IPS-15b (cell line): ENCODE data around the gene PET100.

Experiments
- H3K27me3 ChIP-seq: one replicate; pipeline ENCODE4 v1.6.1; 2013; ENCODE audit warnings: low read length; ENCODE audit not compliant: control insufficient read depth, insufficient read depth
- H3K36me3 ChIP-seq: one replicate; pipeline ENCODE4 v1.6.1; 2013; ENCODE audit warnings: low read length; ENCODE audit not compliant: control insufficient read depth, insufficient read depth
- H3K4me1 ChIP-seq: one replicate; pipeline ENCODE4 v1.6.1; 2013; ENCODE audit warnings: mild to moderate bottlenecking, low read length; ENCODE audit not compliant: control insufficient read depth, insufficient read depth
- H3K4me3 ChIP-seq: one replicate; pipeline ENCODE4 v1.5.1; 2013; ENCODE audit warnings: low read depth, low read length
- H3K9ac ChIP-seq: one replicate; pipeline ENCODE4 v1.6.1; 2013; ENCODE audit warnings: low read depth, mild to moderate bottlenecking, low read length
- H3K9me3 ChIP-seq: one replicate; pipeline ENCODE4 v1.6.1; 2013; ENCODE audit warnings: mild to moderate bottlenecking, low read length; ENCODE audit not compliant: control insufficient read depth, insufficient read depth

Gene PET100

GRCh38 chr19:7648265-7649014 lies 18.8 kb downstream of the PET100 start:
- Histone ChIP-seq H3K27me3 (peaks cover 9% of the 10 kb centered on the region), H3K9me3 (no peaks in the 10 kb centered on the region), H3K4me3 (no peak overlapping the region), H3K36me3 (peaks cover 8% of the 10 kb centered on the region), H3K9ac (no peak overlapping the region), H3K4me1 (no peaks in the 10 kb centered on the region)

- H3K9ac ChIP-seq: no peak overlapping the region
- H3K27me3 ChIP-seq: peaks cover 12% of the 10 kb centered on the region
- no peak overlapping the region for H3K4me3 ChIP-seq
- no peaks in the 10 kb centered on the region for H3K9me3 ChIP-seq
- no peaks in the 10 kb centered on the region for H3K4me1 ChIP-seq
- H3K36me3 ChIP-seq: peaks cover 5% of the 10 kb centered on the region
These were observed 20.6 kb downstream of the PET100 start for GRCh38 chr19:7650148-7650547.

GRCh38 chr19:7652061-7652641 lies 22.6 kb downstream of the PET100 start:
- Histone ChIP-seq H3K9me3 (no peaks in the 10 kb centered on the region), H3K27me3 (peaks cover 12% of the 10 kb centered on the region), H3K4me1 (no peaks in the 10 kb centered on the region), H3K36me3 (no peaks in the 10 kb centered on the region), H3K4me3 (peak overlapping the region; percentile 26), H3K9ac (no peak overlapping the region)

- Histone ChIP-seq H3K9me3 (no peaks in the 10 kb centered on the region), H3K9ac (no peak overlapping the region), H3K27me3 (peaks cover 12% of the 10 kb centered on the region), H3K4me3 (no peak overlapping the region), H3K36me3 (no peaks in the 10 kb centered on the region), H3K4me1 (no peaks in the 10 kb centered on the region)
These were observed 24.8 kb downstream of the PET100 start for GRCh38 chr19:7654401-7654800.

GRCh38 chr19:7655581-7655980 lies 26.0 kb downstream of the PET100 start:
- Histone ChIP-seq H3K4me3 (no peak overlapping the region), H3K4me1 (no peaks in the 10 kb centered on the region), H3K27me3 (peaks cover 12% of the 10 kb centered on the region), H3K36me3 (no peaks in the 10 kb centered on the region), H3K9me3 (no peaks in the 10 kb centered on the region), H3K9ac (no peak overlapping the region)

GRCh38 chr19:7657131-7657751 lies 27.6 kb downstream of the PET100 start:
- peaks cover 8% of the 10 kb centered on the region for H3K27me3 ChIP-seq
- no peaks in the 10 kb centered on the region for H3K9me3 ChIP-seq
- no peaks in the 10 kb centered on the region for H3K4me1 ChIP-seq
- H3K9ac ChIP-seq: no peak overlapping the region
- no peaks in the 10 kb centered on the region for H3K36me3 ChIP-seq
- no peak overlapping the region for H3K4me3 ChIP-seq

GRCh38 chr19:7658219-7658686 lies 28.7 kb downstream of the PET100 start:
- no peak overlapping the region for H3K9ac ChIP-seq
- no peaks in the 10 kb centered on the region for H3K36me3 ChIP-seq
- peaks cover 2% of the 10 kb centered on the region for H3K27me3 ChIP-seq
- no peaks in the 10 kb centered on the region for H3K9me3 ChIP-seq
- no peak overlapping the region for H3K4me3 ChIP-seq
- no peaks in the 10 kb centered on the region for H3K4me1 ChIP-seq

GRCh38 chr19:7661744-7662538 lies 32.3 kb downstream of the PET100 start:
- no peaks in the 10 kb centered on the region for H3K9me3 ChIP-seq
- H3K27me3 ChIP-seq: no peaks in the 10 kb centered on the region
- no peaks in the 10 kb centered on the region for H3K4me1 ChIP-seq
- no peak overlapping the region for H3K4me3 ChIP-seq
- H3K36me3 ChIP-seq: no peaks in the 10 kb centered on the region
- H3K9ac ChIP-seq: no peak overlapping the region

GRCh38 chr19:7662657-7663056 lies 33.1 kb downstream of the PET100 start:
- H3K36me3 ChIP-seq: no peaks in the 10 kb centered on the region

GRCh38 chr19:7663706-7664105 lies 34.1 kb downstream of the PET100 start:
- no peak overlapping the region for H3K9ac ChIP-seq
- no peaks in the 10 kb centered on the region for H3K9me3 ChIP-seq
- H3K4me1 ChIP-seq: no peaks in the 10 kb centered on the region
- H3K27me3 ChIP-seq: peaks cover 2% of the 10 kb centered on the region
- no peak overlapping the region for H3K4me3 ChIP-seq
- no peaks in the 10 kb centered on the region for H3K36me3 ChIP-seq

More at GRCh38 chr19:7662657-7663056, 33.1 kb downstream of the PET100 start:
- Histone ChIP-seq H3K9ac (no peak overlapping the region), H3K9me3 (no peaks in the 10 kb centered on the region), H3K27me3 (no peaks in the 10 kb centered on the region), H3K4me3 (no peak overlapping the region), H3K4me1 (no peaks in the 10 kb centered on the region)

GRCh38 chr19:7665076-7665475 lies 35.5 kb downstream of the PET100 start:
- Histone ChIP-seq H3K4me3 (no peak overlapping the region), H3K27me3 (peaks cover 13% of the 10 kb centered on the region), H3K4me1 (peaks cover 2% of the 10 kb centered on the region), H3K9me3 (no peaks in the 10 kb centered on the region), H3K9ac (no peak overlapping the region), H3K36me3 (no peaks in the 10 kb centered on the region)
